ENCODE results near the gene THRA. TPM values are rescaled to one million over a fixed set of nuclear protein-coding genes. Genes with fewer than 3 reads are reported as not detected.

The THRA gene
- total and polyA plus RNA-seq, 2 donors (not counting 3 experiments of a cell fraction or from before 2014, with no cell fraction given): 17.4 to 29.6 TPM

- Histone ChIP-seq H3K4me1 (ENCODE audit: control insufficient read depth, extremely low read depth, insufficient read depth, low read length) (peaks cover 43% of the 10 kb centered on the region), H3K27me3 (ENCODE audit: control insufficient read depth in 2 of 2, insufficient read depth in 2 of 2, low read length in 2 of 2) (no peaks in the 10 kb centered on the region), H3K9me3 (replicated peaks; ENCODE audit: control insufficient read depth, insufficient read depth, low read length) (no peaks in the 10 kb centered on the region), H3K79me2 (ENCODE audit: control insufficient read depth, insufficient read depth, low read length) (no peaks in the 10 kb centered on the region), H4K20me1 (replicated peaks; ENCODE audit: control insufficient read depth, extremely low read depth, insufficient read depth, low read length) (no peaks in the 10 kb centered on the region), H3K4me3 (replicated peaks in 1 of 3; ENCODE audit: insufficient read depth in 1 of 3, low read depth in 1 of 3, low read length in 3 of 3) (no peak overlapping the region), H3K9me1 (replicated peaks; ENCODE audit: control insufficient read depth, extremely low read depth, insufficient read depth, low read length) (no peaks in the 10 kb centered on the region), H3K4me2 (ENCODE audit: insufficient read depth, low read length) (no peak overlapping the region), H2AFZ (ENCODE audit: low read depth, low read length) (no peak overlapping the region), H3K9ac (replicated peaks; ENCODE audit: extremely low read depth, insufficient read depth, low read length) (no peak overlapping the region), H3K27ac (ENCODE audit: insufficient read depth, low read depth, low read length) (no peak overlapping the region), H3K36me3 (ENCODE audit: control insufficient read depth in 2 of 2, extremely low read depth in 1 of 2, insufficient read depth in 2 of 2, low read length in 2 of 2) (no peaks in the 10 kb centered on the region)
- no peak for TF ChIP-seq FOS (IDR thresholded peaks at IDR 0.05; ENCODE audit: borderline replicate concordance, insufficient read depth, low read length)
- no peak for TF ChIP-seq MYC (IDR thresholded peaks at IDR 0.05; ENCODE audit: low read depth, low read length)
- no peak for TF ChIP-seq POLR2A (IDR thresholded peaks at IDR 0.05; ENCODE audit: low read depth, low read length)
- no peak for TF ChIP-seq GATA2 (IDR thresholded peaks at IDR 0.05; ENCODE audit: insufficient read depth, insufficient read length, low read depth, low read length)
- TF ChIP-seq POLR2AphosphoS5 (IDR thresholded peaks at IDR 0.05; ENCODE audit: insufficient read depth, low read depth, low read length): no peak
- no peak for TF ChIP-seq JUN (IDR thresholded peaks at IDR 0.05; ENCODE audit: borderline replicate concordance, insufficient read depth, insufficient read length, low read depth)
- TF ChIP-seq, protein P1, sequence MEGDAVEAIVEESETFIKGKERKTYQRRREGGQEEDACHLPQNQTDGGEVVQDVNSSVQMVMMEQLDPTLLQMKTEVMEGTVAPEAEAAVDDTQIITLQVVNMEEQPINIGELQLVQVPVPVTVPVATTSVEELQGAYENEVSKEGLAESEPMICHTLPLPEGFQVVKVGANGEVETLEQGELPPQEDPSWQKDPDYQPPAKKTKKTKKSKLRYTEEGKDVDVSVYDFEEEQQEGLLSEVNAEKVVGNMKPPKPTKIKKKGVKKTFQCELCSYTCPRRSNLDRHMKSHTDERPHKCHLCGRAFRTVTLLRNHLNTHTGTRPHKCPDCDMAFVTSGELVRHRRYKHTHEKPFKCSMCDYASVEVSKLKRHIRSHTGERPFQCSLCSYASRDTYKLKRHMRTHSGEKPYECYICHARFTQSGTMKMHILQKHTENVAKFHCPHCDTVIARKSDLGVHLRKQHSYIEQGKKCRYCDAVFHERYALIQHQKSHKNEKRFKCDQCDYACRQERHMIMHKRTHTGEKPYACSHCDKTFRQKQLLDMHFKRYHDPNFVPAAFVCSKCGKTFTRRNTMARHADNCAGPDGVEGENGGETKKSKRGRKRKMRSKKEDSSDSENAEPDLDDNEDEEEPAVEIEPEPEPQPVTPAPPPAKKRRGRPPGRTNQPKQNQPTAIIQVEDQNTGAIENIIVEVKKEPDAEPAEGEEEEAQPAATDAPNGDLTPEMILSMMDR (IDR thresholded peaks at IDR 0.05; ENCODE audit: extremely low read depth in 1 of 2, insufficient read depth in 1 of 2, low read depth in 1 of 2, low read length in 2 of 2): no peak
- TF ChIP-seq MAX (IDR thresholded peaks at IDR 0.05; ENCODE audit: insufficient read depth, insufficient read length): no peak
- TF ChIP-seq EZH2 (IDR thresholded peaks at IDR 0.05; ENCODE audit: borderline replicate concordance, low read depth, low read length, severe bottlenecking): no peak
- dilution Hi-C loops (cut with MboI; ENCODE audit: extremely low pct_ligation_motif_present, low sequenced_read_pairs): no loop called here
- no TSS peak for BruUV-seq (replicated peaks)
- ChIA-PET CTCF (no interaction called here), POLR2A (no interaction called here)
- FAIRE-seq: no peak
- intact Hi-C loops (cut with micrococcal nuclease): no loop called here
- DNase-seq (ENCODE audit: low read depth, low spot score): no peak
Observed at GRCh38 chr17:40104594-40105486, 42.1 kb downstream of the THRA start.

Data from endothelial cell of umbilical vein (primary cell).